ENCODE data around the gene REPIN1. TPM values are rescaled to one million over a fixed set of nuclear protein-coding genes. Genes with fewer than 3 reads are reported as not detected.

Gene REPIN1
- total and polyA plus RNA-seq, 4 donors: 17.1 to 118 (median 55.1) TPM

- Histone ChIP-seq H3K27ac (ENCODE audit: low read depth in 1 of 2, low read length in 2 of 2) (no peak overlapping the region), H3K9ac (ENCODE audit: low read depth in 1 of 2, low read length in 2 of 2) (no peak overlapping the region), H3K27me3 (ENCODE audit: control insufficient read depth in 4 of 4, insufficient read depth in 4 of 4, low read length in 3 of 4) (no peaks in the 10 kb centered on the region), H3K4me3 (ENCODE audit: low read depth in 1 of 3, low read length in 3 of 3) (no peak overlapping the region), H3K9me3 (ENCODE audit: control insufficient read depth in 4 of 4, low read length in 3 of 4) (no peaks in the 10 kb centered on the region), H3K36me3 (ENCODE audit: control insufficient read depth in 4 of 4, insufficient read depth in 3 of 4, low read depth in 1 of 4, low read length in 3 of 4) (no peaks in the 10 kb centered on the region), H3K4me1 (ENCODE audit: control insufficient read depth in 4 of 4, insufficient read depth in 4 of 4, low read length in 3 of 4) (peaks cover 5 to 22% (median 14%) of the 10 kb centered on the region in 4 donors)
- 92% methylated on average over 10 of the region's 10 CpGs for WGBS
- no peak for DNase-seq (ENCODE audit: low spot score)
- TF ChIP-seq HNF4G (IDR thresholded peaks at IDR 0.05) (no peak), YY1 (IDR thresholded peaks at IDR 0.05) (no peak), ZBTB33 (IDR thresholded peaks at IDR 0.05) (no peak), GABPA (IDR thresholded peaks at IDR 0.05 in 1 of 2, conservative IDR thresholded peaks at IDR 0.05 in 1 of 2) (no peak), MAX (IDR thresholded peaks at IDR 0.05) (no peak), REST (IDR thresholded peaks at IDR 0.05) (no peak), NR2F2 (IDR thresholded peaks at IDR 0.05) (no peak), HNF4A (conservative IDR thresholded peaks at IDR 0.05) (no peak), FOXA1 (IDR thresholded peaks at IDR 0.05) (no peak), FOXA2 (IDR thresholded peaks at IDR 0.05) (no peak), RAD21 (IDR thresholded peaks at IDR 0.05) (no peak), EGR1 (IDR thresholded peaks at IDR 0.05; ENCODE audit: low read depth in 2 of 2) (no peak), SP1 (IDR thresholded peaks at IDR 0.05) (no peak)
These were observed 40.8 kb downstream of the REPIN1 start for GRCh38 chr7:150409300-150410030.

- Histone ChIP-seq H3K9me3 (ENCODE audit: control insufficient read depth in 4 of 4, low read length in 3 of 4) (no peaks in the 10 kb centered on the region), H3K36me3 (ENCODE audit: control insufficient read depth in 4 of 4, insufficient read depth in 3 of 4, low read depth in 1 of 4, low read length in 3 of 4) (no peaks in the 10 kb centered on the region), H3K4me3 (ENCODE audit: low read depth in 1 of 3, low read length in 3 of 3) (no peak overlapping the region), H3K27me3 (ENCODE audit: control insufficient read depth in 4 of 4, insufficient read depth in 4 of 4, low read length in 3 of 4) (no peaks in the 10 kb centered on the region), H3K4me1 (ENCODE audit: control insufficient read depth in 4 of 4, insufficient read depth in 4 of 4, low read length in 3 of 4) (peaks cover 5 to 22% (median 14%) of the 10 kb centered on the region in 4 donors), H3K9ac (ENCODE audit: low read depth in 1 of 2, low read length in 2 of 2) (no peak overlapping the region), H3K27ac (ENCODE audit: low read depth in 1 of 2, low read length in 2 of 2) (no peak overlapping the region)
- 96% methylated on average over 7 of the region's 7 CpGs for WGBS
- no peak for DNase-seq (ENCODE audit: low spot score)
- TF ChIP-seq SP1 (IDR thresholded peaks at IDR 0.05) (no peak), YY1 (IDR thresholded peaks at IDR 0.05) (no peak), JUND (IDR thresholded peaks at IDR 0.05) (no peak), GABPA (IDR thresholded peaks at IDR 0.05 in 1 of 2, conservative IDR thresholded peaks at IDR 0.05 in 1 of 2) (no peak), EGR1 (IDR thresholded peaks at IDR 0.05; ENCODE audit: low read depth in 2 of 2) (no peak), HNF4G (IDR thresholded peaks at IDR 0.05) (no peak), ATF3 (IDR thresholded peaks at IDR 0.05) (no peak), REST (IDR thresholded peaks at IDR 0.05) (no peak), FOXA2 (IDR thresholded peaks at IDR 0.05) (no peak), NR2F2 (IDR thresholded peaks at IDR 0.05) (no peak), FOXA1 (IDR thresholded peaks at IDR 0.05) (no peak), RXRA (IDR thresholded peaks at IDR 0.05) (no peak), HNF4A (conservative IDR thresholded peaks at IDR 0.05) (no peak), MAX (IDR thresholded peaks at IDR 0.05) (no peak)
These were observed 41.5 kb downstream of the REPIN1 start for GRCh38 chr7:150410131-150410530.
